ENCODE data around the gene DNAI2. TPM values are rescaled to one million over a fixed set of nuclear protein-coding genes. Genes with fewer than 3 reads are reported as not detected.

The DNAI2 gene
- total RNA-seq, 1 experiment from 2014 or later: 0.26 TPM

DNA sequence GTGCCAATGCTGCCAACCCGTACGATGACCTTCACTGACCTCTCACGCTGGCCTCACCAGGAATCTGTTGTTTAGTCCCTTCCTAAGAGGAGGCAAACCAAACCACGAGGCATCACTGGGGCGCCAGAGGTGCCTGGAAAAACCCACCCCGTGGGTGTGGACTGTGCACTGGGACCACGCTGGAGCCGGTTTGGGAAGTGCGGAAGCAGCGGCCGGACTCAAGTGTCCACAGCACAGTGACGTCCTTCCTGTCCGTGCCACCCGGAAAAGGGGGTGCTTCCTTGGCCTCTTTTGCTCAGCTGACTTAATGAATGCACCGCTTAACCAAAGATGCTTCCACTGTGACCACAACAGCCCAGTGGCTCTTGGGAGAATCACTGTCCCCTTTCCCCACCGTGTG lies 43.0 kb downstream of the DNAI2 start (continued):
- TF ChIP-seq, protein P1, sequence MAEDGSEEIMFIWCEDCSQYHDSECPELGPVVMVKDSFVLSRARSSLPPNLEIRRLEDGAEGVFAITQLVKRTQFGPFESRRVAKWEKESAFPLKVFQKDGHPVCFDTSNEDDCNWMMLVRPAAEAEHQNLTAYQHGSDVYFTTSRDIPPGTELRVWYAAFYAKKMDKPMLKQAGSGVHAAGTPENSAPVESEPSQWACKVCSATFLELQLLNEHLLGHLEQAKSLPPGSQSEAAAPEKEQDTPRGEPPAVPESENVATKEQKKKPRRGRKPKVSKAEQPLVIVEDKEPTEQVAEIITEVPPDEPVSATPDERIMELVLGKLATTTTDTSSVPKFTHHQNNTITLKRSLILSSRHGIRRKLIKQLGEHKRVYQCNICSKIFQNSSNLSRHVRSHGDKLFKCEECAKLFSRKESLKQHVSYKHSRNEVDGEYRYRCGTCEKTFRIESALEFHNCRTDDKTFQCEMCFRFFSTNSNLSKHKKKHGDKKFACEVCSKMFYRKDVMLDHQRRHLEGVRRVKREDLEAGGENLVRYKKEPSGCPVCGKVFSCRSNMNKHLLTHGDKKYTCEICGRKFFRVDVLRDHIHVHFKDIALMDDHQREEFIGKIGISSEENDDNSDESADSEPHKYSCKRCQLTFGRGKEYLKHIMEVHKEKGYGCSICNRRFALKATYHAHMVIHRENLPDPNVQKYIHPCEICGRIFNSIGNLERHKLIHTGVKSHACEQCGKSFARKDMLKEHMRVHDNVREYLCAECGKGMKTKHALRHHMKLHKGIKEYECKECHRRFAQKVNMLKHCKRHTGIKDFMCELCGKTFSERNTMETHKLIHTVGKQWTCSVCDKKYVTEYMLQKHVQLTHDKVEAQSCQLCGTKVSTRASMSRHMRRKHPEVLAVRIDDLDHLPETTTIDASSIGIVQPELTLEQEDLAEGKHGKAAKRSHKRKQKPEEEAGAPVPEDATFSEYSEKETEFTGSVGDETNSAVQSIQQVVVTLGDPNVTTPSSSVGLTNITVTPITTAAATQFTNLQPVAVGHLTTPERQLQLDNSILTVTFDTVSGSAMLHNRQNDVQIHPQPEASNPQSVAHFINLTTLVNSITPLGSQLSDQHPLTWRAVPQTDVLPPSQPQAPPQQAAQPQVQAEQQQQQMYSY (CRISPR knock-in tag; IDR thresholded peaks at IDR 0.05): no peak
- TF ChIP-seq E2F1 (CRISPR knock-in tag; IDR thresholded peaks at IDR 0.05) (no peak), JUN (CRISPR knock-in tag; IDR thresholded peaks at IDR 0.05) (no peak)
- TF ChIP-seq, protein P2, sequence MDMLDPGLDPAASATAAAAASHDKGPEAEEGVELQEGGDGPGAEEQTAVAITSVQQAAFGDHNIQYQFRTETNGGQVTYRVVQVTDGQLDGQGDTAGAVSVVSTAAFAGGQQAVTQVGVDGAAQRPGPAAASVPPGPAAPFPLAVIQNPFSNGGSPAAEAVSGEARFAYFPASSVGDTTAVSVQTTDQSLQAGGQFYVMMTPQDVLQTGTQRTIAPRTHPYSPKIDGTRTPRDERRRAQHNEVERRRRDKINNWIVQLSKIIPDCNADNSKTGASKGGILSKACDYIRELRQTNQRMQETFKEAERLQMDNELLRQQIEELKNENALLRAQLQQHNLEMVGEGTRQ (CRISPR knock-in tag; IDR thresholded peaks at IDR 0.05): no peak

- Mint-ChIP-seq H3K9me3 (no peaks in the 10 kb centered on the region), H3K36me3 (no peaks in the 10 kb centered on the region), H3K27me3 (ENCODE audit: low read depth) (peaks cover 10% of the 10 kb centered on the region), H3K4me3 (no peak overlapping the region), H3K27ac (no peak overlapping the region), H3K4me1 (no peaks in the 10 kb centered on the region)
- CTCF ChIA-PET: no interaction called here
- POLR2A ChIA-PET: no interaction called here
- TF ChIP-seq CBFB (CRISPR knock-in tag; IDR thresholded peaks at IDR 0.05; ENCODE audit: low read depth) (no peak), SMAD3 (CRISPR knock-in tag; IDR thresholded peaks at IDR 0.05; ENCODE audit: borderline replicate concordance) (no peak), ZNF425 (CRISPR knock-in tag; conservative IDR thresholded peaks at IDR 0.05) (no peak), HMGA2 (CRISPR knock-in tag; IDR thresholded peaks at IDR 0.05) (no peak), ZNF263 (CRISPR knock-in tag; IDR thresholded peaks at IDR 0.05; ENCODE audit: low read depth) (no peak), NR2C2 (CRISPR knock-in tag; IDR thresholded peaks at IDR 0.05) (no peak), OVOL2 (CRISPR knock-in tag; IDR thresholded peaks at IDR 0.05; ENCODE audit: borderline replicate concordance) (no peak), TCF7 (CRISPR knock-in tag; IDR thresholded peaks at IDR 0.05; ENCODE audit: low read depth) (no peak), ZNF317 (CRISPR knock-in tag; IDR thresholded peaks at IDR 0.05; ENCODE audit: borderline replicate concordance, low read depth) (no peak), FOXK1 (CRISPR knock-in tag; IDR thresholded peaks at IDR 0.05) (no peak), ZNF396 (CRISPR knock-in tag; IDR thresholded peaks at IDR 0.05; ENCODE audit: borderline replicate concordance) (no peak), GTF2I (CRISPR knock-in tag; conservative IDR thresholded peaks at IDR 0.05) (no peak), FOXP1 (CRISPR knock-in tag; IDR thresholded peaks at IDR 0.05; ENCODE audit: borderline replicate concordance) (no peak), CTCF (IDR thresholded peaks at IDR 0.05) (no peak), MXD4 (CRISPR knock-in tag; IDR thresholded peaks at IDR 0.05; ENCODE audit: borderline replicate concordance) (no peak), TEAD1 (CRISPR knock-in tag; IDR thresholded peaks at IDR 0.05) (no peak)
- TF ChIP-seq, protein P3, sequence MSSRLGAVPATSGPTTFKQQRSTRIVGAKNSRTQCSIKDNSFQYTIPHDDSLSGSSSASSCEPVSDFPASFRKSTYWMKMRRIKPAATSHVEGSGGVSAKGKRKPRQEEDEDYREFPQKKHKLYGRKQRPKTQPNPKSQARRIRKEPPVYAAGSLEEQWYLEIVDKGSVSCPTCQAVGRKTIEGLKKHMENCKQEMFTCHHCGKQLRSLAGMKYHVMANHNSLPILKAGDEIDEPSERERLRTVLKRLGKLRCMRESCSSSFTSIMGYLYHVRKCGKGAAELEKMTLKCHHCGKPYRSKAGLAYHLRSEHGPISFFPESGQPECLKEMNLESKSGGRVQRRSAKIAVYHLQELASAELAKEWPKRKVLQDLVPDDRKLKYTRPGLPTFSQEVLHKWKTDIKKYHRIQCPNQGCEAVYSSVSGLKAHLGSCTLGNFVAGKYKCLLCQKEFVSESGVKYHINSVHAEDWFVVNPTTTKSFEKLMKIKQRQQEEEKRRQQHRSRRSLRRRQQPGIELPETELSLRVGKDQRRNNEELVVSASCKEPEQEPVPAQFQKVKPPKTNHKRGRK (CRISPR knock-in tag; IDR thresholded peaks at IDR 0.05; ENCODE audit: borderline replicate concordance): no peak
- no peak for ATAC-seq
- DNase-seq (ENCODE audit: low spot score): no peak
Observed at GRCh38 chr17:74318391-74318790, 44.4 kb downstream of the DNAI2 start.

Data from WTC11 (cell line).